ENCODE measurements around the gene TMCC1.

- TF ChIP-seq SP1 (IDR thresholded peaks at IDR 0.05) = no peak
- no peak for TF ChIP-seq BHLHE40 (IDR thresholded peaks at IDR 0.05; ENCODE audit: borderline replicate concordance)
- no peak for TF ChIP-seq FOXA1 (IDR thresholded peaks at IDR 0.05)
- TF ChIP-seq TARDBP (IDR thresholded peaks at IDR 0.05) = no peak
- no peak for TF ChIP-seq ELF4 (IDR thresholded peaks at IDR 0.05)
- no peak for TF ChIP-seq PKNOX1 (IDR thresholded peaks at IDR 0.05)
- no peak for TF ChIP-seq FOXM1 (IDR thresholded peaks at IDR 0.05; ENCODE audit: borderline replicate concordance)
- no peak for TF ChIP-seq FOXK2 (IDR thresholded peaks at IDR 0.05)
Measured at GRCh38 chr3:129859272-129859671, 34.2 kb downstream of the TMCC1 start.
